ENCODE measurements around the gene KCNC1. TPM values are rescaled to one million over a fixed set of nuclear protein-coding genes. Genes with fewer than 3 reads are reported as not detected.

KCNC1 gene
- polyA plus RNA-seq, 4 donors, result 0.60 to 1.6 (median 0.94) TPM

GRCh38 chr11:17782603-17783337, 48.2 kb downstream of the KCNC1 start:
- DNase-seq (ENCODE audit: low read depth in 4 of 4, low spot score in 3 of 4), result no peak

GRCh38 chr11:17783878-17784277, 49.3 kb downstream of the KCNC1 start:
- no peak for DNase-seq (ENCODE audit: low read depth in 4 of 4, low spot score in 3 of 4)

- DNase-seq (ENCODE audit: low read depth in 4 of 4, low spot score in 3 of 4), result no peak
Observed at GRCh38 chr11:17786824-17787525, 52.4 kb downstream of the KCNC1 start.

- no peak for DNase-seq (ENCODE audit: low read depth in 4 of 4, low spot score in 3 of 4)
Observed at GRCh38 chr11:17788084-17788483, 53.5 kb downstream of the KCNC1 start.

- DNase-seq (ENCODE audit: low read depth in 4 of 4, low spot score in 3 of 4), result no peak
Observed at GRCh38 chr11:17790453-17790852, 55.9 kb downstream of the KCNC1 start.

GRCh38 chr11:17791144-17791543, 56.6 kb downstream of the KCNC1 start:
- DNase-seq (ENCODE audit: low read depth in 4 of 4, low spot score in 3 of 4), result no peak

GRCh38 chr11:17792161-17792560, 57.6 kb downstream of the KCNC1 start:
- DNase-seq (ENCODE audit: low read depth in 4 of 4, low spot score in 3 of 4), result no peak

- no peak for DNase-seq (ENCODE audit: low read depth in 4 of 4, low spot score in 3 of 4)
Observed at GRCh38 chr11:17793642-17794170, 59.1 kb downstream of the KCNC1 start.

- DNase-seq (ENCODE audit: low read depth in 4 of 4, low spot score in 3 of 4), result no peak
Observed at GRCh38 chr11:17794981-17795380, 60.4 kb downstream of the KCNC1 start.

- DNase-seq (ENCODE audit: low read depth in 4 of 4, low spot score in 3 of 4), result no peak
Observed at GRCh38 chr11:17796154-17796553, 61.6 kb downstream of the KCNC1 start.

- no peak for DNase-seq (ENCODE audit: low read depth in 4 of 4, low spot score in 3 of 4)
Observed at GRCh38 chr11:17798253-17798652, 63.7 kb downstream of the KCNC1 start.

- no peak for DNase-seq (ENCODE audit: low read depth in 4 of 4, low spot score in 3 of 4)
Observed at GRCh38 chr11:17798716-17799115, 64.1 kb downstream of the KCNC1 start.

GRCh38 chr11:17799147-17799546, 64.6 kb downstream of the KCNC1 start:
- no peak for DNase-seq (ENCODE audit: low read depth in 4 of 4, low spot score in 3 of 4)

- DNase-seq (ENCODE audit: low read depth in 4 of 4, low spot score in 3 of 4), result no peak
Observed at GRCh38 chr11:17801166-17801565, 66.6 kb downstream of the KCNC1 start.

GRCh38 chr11:17802491-17802890, 67.9 kb downstream of the KCNC1 start:
- DNase-seq (ENCODE audit: low read depth in 4 of 4, low spot score in 3 of 4), result no peak

- no peak for DNase-seq (ENCODE audit: low read depth in 4 of 4, low spot score in 3 of 4)
Observed at GRCh38 chr11:17803754-17804334, 69.3 kb downstream of the KCNC1 start.

- no peak for DNase-seq (ENCODE audit: low read depth in 4 of 4, low spot score in 3 of 4)
Observed at GRCh38 chr11:17805043-17805442, 70.5 kb downstream of the KCNC1 start.

GRCh38 chr11:17805873-17806272, 71.3 kb downstream of the KCNC1 start:
- DNase-seq (ENCODE audit: low read depth in 4 of 4, low spot score in 3 of 4), result no peak

- DNase-seq (ENCODE audit: low read depth in 4 of 4, low spot score in 3 of 4), result no peak
Observed at GRCh38 chr11:17807034-17807433, 72.5 kb downstream of the KCNC1 start.

- DNase-seq (ENCODE audit: low read depth in 4 of 4, low spot score in 3 of 4), result no peak
Observed at GRCh38 chr11:17810041-17810440, 75.5 kb downstream of the KCNC1 start.

- DNase-seq (ENCODE audit: low read depth in 4 of 4, low spot score in 3 of 4), result no peak
Observed at GRCh38 chr11:17810746-17811145, 76.2 kb downstream of the KCNC1 start.

GRCh38 chr11:17811352-17811751, 76.8 kb downstream of the KCNC1 start:
- no peak for DNase-seq (ENCODE audit: low read depth in 4 of 4, low spot score in 3 of 4)

All from left renal pelvis (tissue), 4 donors.